IMR-90 (cell line): Measurements from ENCODE around the gene CADM4. TPM values are rescaled to one million over a fixed set of nuclear protein-coding genes. Genes with fewer than 3 reads are reported as not detected.
A peak's percentile ranks its signal among the peaks of the same experiment; 100 is the strongest.

Experiments
- ATAC-seq: fragments of 200-7000 bp; cut with Tn5 transposase; 2 replicates; pipeline ENCODE4 v1.9.1; 2020; ENCODE audit warnings: low read depth, mild to moderate bottlenecking, moderate library complexity
- BruUV-seq: library from RNA; stranded (reverse); fragments of 400-500 nt; replicated peaks from 2 replicates; lab custom pipeline; 2021; lab: Mats Ljungman, UMichigan
- CTCF ChIA-PET: fragments of 300-600 bp; formaldehyde crosslinking; extraction: SDS; loops from one replicate; lab custom pipeline; 2021; ENCODE audit warnings: antibody characterized with exemption; lab: Yijun Ruan, JAX
- POLR2A ChIA-PET: fragments of 300-600 bp; sonication (Branson Sonifier 250); formaldehyde crosslinking; loops from one replicate; lab custom pipeline; 2022; ENCODE audit warnings: antibody characterized with exemption; ENCODE audit not compliant: unreplicated experiment; lab: Charles Lee
- DNase-seq: peaks from one replicate; pipeline ENCODE4 v3.0.0; 2013
- H2AFZ ChIP-seq: replicated peaks from 2 replicates; pipeline ENCODE3; 2013; ENCODE audit warnings: low read length, mild to moderate bottlenecking; ENCODE audit not compliant: poor library complexity
- H2AK5ac ChIP-seq: 2 replicates; pipeline ENCODE4 v1.6.1; 2013; ENCODE audit warnings: low read depth, low read length, inconsistent platforms
- H2AK9ac ChIP-seq: replicated peaks from 2 replicates; pipeline ENCODE3; 2013; ENCODE audit warnings: mild to moderate bottlenecking, low read depth, low read length, moderate library complexity; ENCODE audit not compliant: poor library complexity
- H2BK120ac ChIP-seq: 2 replicates; pipeline ENCODE4 v1.6.1; 2013; ENCODE audit warnings: low read depth, low read length, inconsistent platforms
- H2BK15ac ChIP-seq: 3 replicates; pipeline ENCODE4 v1.6.1; 2013; ENCODE audit warnings: low read depth, low read length, inconsistent platforms
- H2BK20ac ChIP-seq: 2 replicates; pipeline ENCODE4 v1.6.1; 2013; ENCODE audit warnings: low read depth, mild to moderate bottlenecking, inconsistent platforms, low read length, moderate library complexity
- H2BK5ac ChIP-seq: 2 replicates; pipeline ENCODE4 v1.6.1; 2013; ENCODE audit warnings: mild to moderate bottlenecking, low read depth, low read length, inconsistent platforms; ENCODE audit not compliant: poor library complexity, severe bottlenecking
- H3K14ac ChIP-seq: replicated peaks from 2 replicates; pipeline ENCODE4 v1.6.1; 2013; ENCODE audit warnings: low read depth, low read length, inconsistent platforms
- H3K18ac ChIP-seq: 2 replicates; pipeline ENCODE4 v1.6.1; 2013; ENCODE audit warnings: low read depth, low read length, control low read depth
- H3K23ac ChIP-seq: 2 replicates; pipeline ENCODE4 v1.6.1; 2013; ENCODE audit warnings: low read depth, low read length, inconsistent platforms
- H3K27ac ChIP-seq: 2 replicates; pipeline ENCODE4 v1.5.1; 2013; ENCODE audit warnings: mild to moderate bottlenecking, control low read depth, low read length; ENCODE audit not compliant: insufficient read depth
- H3K27me3 ChIP-seq: 2 replicates; pipeline ENCODE4 v1.6.1; 2013; ENCODE audit warnings: low read length; ENCODE audit not compliant: control insufficient read depth, insufficient read depth
- H3K36me3 ChIP-seq: 2 replicates; pipeline ENCODE4 v1.6.1; 2013; ENCODE audit warnings: low read length, mixed read lengths; ENCODE audit not compliant: control insufficient read depth, insufficient read depth
- H3K4ac ChIP-seq: 2 replicates; pipeline ENCODE4 v1.6.1; 2013; ENCODE audit warnings: low read depth, low read length, inconsistent platforms
- H3K4me1 ChIP-seq: 2 replicates; pipeline ENCODE4 v1.6.1; 2013; ENCODE audit warnings: low read length, mixed read lengths; ENCODE audit not compliant: control insufficient read depth, insufficient read depth
- H3K4me2 ChIP-seq: 2 replicates; pipeline ENCODE4 v1.6.1; 2013; ENCODE audit warnings: low read depth, mild to moderate bottlenecking, control low read depth, low read length, moderate library complexity
- H3K4me3 ChIP-seq: 2 replicates; pipeline ENCODE4 v1.5.1; 2013; ENCODE audit warnings: low read depth, mild to moderate bottlenecking, control low read depth, low read length, moderate library complexity; ENCODE audit not compliant: insufficient read depth
- H3K56ac ChIP-seq: 2 replicates; pipeline ENCODE4 v1.6.1; 2013; ENCODE audit warnings: low read length, inconsistent platforms; ENCODE audit not compliant: insufficient read depth; ENCODE audit errors: extremely low read depth
- H3K79me1 ChIP-seq, 2 experiments: 2 replicates each; pipeline ENCODE4 v1.6.1; 2013; ENCODE audit warnings: low read length in 2 of 2, inconsistent platforms in 1 of 2, low read depth in 1 of 2
- H3K9ac ChIP-seq: 2 replicates; pipeline ENCODE4 v1.6.1; 2013; ENCODE audit warnings: low read depth, low read length, control low read depth
- H3K9me1 ChIP-seq: 2 replicates; pipeline ENCODE4 v1.6.1; 2013; ENCODE audit warnings: low read length, inconsistent platforms; ENCODE audit not compliant: insufficient read depth
- H3K9me3 ChIP-seq: 2 replicates; pipeline ENCODE4 v1.6.1; 2013; ENCODE audit warnings: low read length; ENCODE audit not compliant: control insufficient read depth, insufficient read depth
- H4K20me1 ChIP-seq: 2 replicates; pipeline ENCODE4 v1.6.1; 2013; ENCODE audit warnings: low read length, inconsistent platforms; ENCODE audit not compliant: insufficient read depth
- H4K5ac ChIP-seq: 2 replicates; pipeline ENCODE4 v1.6.1; 2013; ENCODE audit warnings: mild to moderate bottlenecking, low read depth, low read length, control low read depth
- H4K8ac ChIP-seq, 2 experiments: 2 replicates each; pipeline ENCODE4 v1.6.1; 2013; ENCODE audit warnings: low read depth in 2 of 2, low read length in 2 of 2, control low read depth in 1 of 2, inconsistent platforms in 1 of 2
- H4K91ac ChIP-seq: 2 replicates; pipeline ENCODE4 v1.6.1; 2013; ENCODE audit warnings: low read depth, low read length, inconsistent platforms; ENCODE audit not compliant: insufficient read depth
- BHLHE40 ChIP-seq: fragments of 150-350 bp; IDR thresholded peaks from 2 replicates; pipeline ENCODE4 v1.6.1; 2016; ENCODE audit warnings: mild to moderate bottlenecking, low read depth, low read length
- CEBPB ChIP-seq: IDR thresholded peaks from 2 replicates; pipeline ENCODE4 v1.6.1; 2012; ENCODE audit warnings: low read depth, low read length, improper control_type of control experiment
- CHD1 ChIP-seq: IDR thresholded peaks from 2 replicates; pipeline ENCODE4 v1.6.1; 2012; ENCODE audit warnings: low read depth, low read length, improper control_type of control experiment
- FOS ChIP-seq: fragments of 150-350 bp; IDR thresholded peaks from 2 replicates; pipeline ENCODE4 v1.6.1; 2016; ENCODE audit warnings: low read depth, low read length
- MAFK ChIP-seq: IDR thresholded peaks from 2 replicates; pipeline ENCODE4 v1.6.1; 2012; ENCODE audit warnings: low read depth, low read length, improper control_type of control experiment
- MAZ ChIP-seq: IDR thresholded peaks from 2 replicates; pipeline ENCODE4 v1.6.1; 2012; ENCODE audit warnings: low read depth, mild to moderate bottlenecking, low read length, improper control_type of control experiment, moderate library complexity, borderline replicate concordance
- MXI1 ChIP-seq: IDR thresholded peaks from 2 replicates; pipeline ENCODE4 v1.6.1; 2012; ENCODE audit warnings: low read depth, mild to moderate bottlenecking, low read length, moderate library complexity, borderline replicate concordance
- NFE2L2 ChIP-seq: fragments of 150-350 bp; IDR thresholded peaks from 2 replicates; pipeline ENCODE4 v1.6.1; 2016; ENCODE audit warnings: low read depth, mild to moderate bottlenecking, low read length
- POLR2A ChIP-seq: IDR thresholded peaks from 2 replicates; pipeline ENCODE4 v1.6.1; 2012; ENCODE audit warnings: mild to moderate bottlenecking, low read depth, low read length
- RAD21 ChIP-seq: IDR thresholded peaks from 2 replicates; pipeline ENCODE4 v1.6.1; 2012; ENCODE audit warnings: low read length, improper control_type of control experiment
- RCOR1 ChIP-seq: IDR thresholded peaks from 2 replicates; pipeline ENCODE4 v1.6.1; 2012; ENCODE audit warnings: mild to moderate bottlenecking, low read length, improper control_type of control experiment; ENCODE audit not compliant: insufficient replicate concordance
- RFX5 ChIP-seq: IDR thresholded peaks from 2 replicates; pipeline ENCODE4 v1.8.0; 2012; ENCODE audit warnings: low read depth, mild to moderate bottlenecking, low read length, moderate library complexity
- SMC3 ChIP-seq: fragments of 150-350 bp; IDR thresholded peaks from 2 replicates; pipeline ENCODE4 v1.6.1; 2016; ENCODE audit warnings: low read depth, mild to moderate bottlenecking, antibody characterized with exemption, low read length, moderate library complexity
- USF2 ChIP-seq: fragments of 150-350 bp; IDR thresholded peaks from 2 replicates; pipeline ENCODE4 v1.6.1; 2017; ENCODE audit warnings: mild to moderate bottlenecking, antibody characterized with exemption, low read length, low read depth
- WGBS, 2 experiments: methylation state at CpG; one replicate each; pipeline versions ENCODE4 v1.1.5 to v1.1.7; 2013; ENCODE audit warnings: missing lambda C conversion rate in 2 of 2; ENCODE audit not compliant: insufficient read length in 1 of 2; ENCODE audit errors: extremely low coverage in 2 of 2; 5-methylcytosine and 5-hydroxymethylcytosine counted together
- dilution Hi-C: fragments of 300-500 bp; cut with HindIII; formaldehyde crosslinking; loops from one replicate; pipeline ENCODE4 v1.14.3; 2018; ENCODE audit warnings: low sequenced_read_pairs; ENCODE audit not compliant: unreplicated experiment
- in situ Hi-C: fragments of 300-500 bp; cut with MboI; formaldehyde crosslinking; loops from 3 replicates; pipeline ENCODE4 v1.14.3; 2019; ENCODE audit warnings: low sequenced_read_pairs, inconsistent platforms, mixed read lengths
- intact Hi-C: fragments of 100-400 bp; cut with micrococcal nuclease; formaldehyde crosslinking; loops from 2 replicates; pipeline ENCODE4 v1.10.0; 2022
- polyA plus RNA-seq, 3 experiments: library from polyadenylated mRNA; depleted of rRNA; stranded (reverse); fragments of >200 nt; gene quantifications; 2 replicates each; pipeline ENCODE4 v1.2.3, GENCODE V29; 2012; ENCODE audit warnings: low replicate concordance in 1 of 3
- total RNA-seq: library from RNA; depleted of rRNA; stranded (reverse); fragments of >200 nt; gene quantifications from 2 replicates; pipeline ENCODE4 v1.2.3, GENCODE V29; 2012
- TF ChIP-seq, protein P1 (sequence below): conservative IDR thresholded peaks from 2 replicates; pipeline ENCODE4 v1.5.1; 2012; ENCODE audit warnings: mild to moderate bottlenecking, low read depth, low read length, improper control_type of control experiment

Gene CADM4
- total and polyA plus RNA-seq, 2 of the 4 experiments (the other 2 are of a cell fraction): 2.0 to 4.9 TPM

- no TSS peak for BruUV-seq
- H3K4ac ChIP-seq: no peak overlapping the region
- 83% methylated on average over 1 of the region's 5 CpGs; no CpG with 5 or more reads in 1 of the 2 experiments for WGBS, 2 experiments
- no peaks in the 10 kb centered on the region for H3K9me3 ChIP-seq
- H4K5ac ChIP-seq: no peak overlapping the region
- peak overlapping the region; percentile 50 for H2AK9ac ChIP-seq
- no peak overlapping the region for H4K8ac ChIP-seq
- H3K4me3 ChIP-seq: no peak overlapping the region
- no peak overlapping the region for H2AFZ ChIP-seq
- dilution Hi-C loops (no loop called here), in situ Hi-C loops (no loop called here), intact Hi-C loops (no loop called here)
- no peaks in the 10 kb centered on the region for H3K9me1 ChIP-seq
- POLR2A ChIA-PET: no interaction called here
- H4K20me1 ChIP-seq: no peaks in the 10 kb centered on the region
- H3K18ac ChIP-seq: no peak overlapping the region
- no peak for DNase-seq
- no peaks in the 10 kb centered on the region for H3K79me1 ChIP-seq
- CTCF ChIA-PET: no interaction called here
- no peak overlapping the region for H2BK5ac ChIP-seq
- no peak overlapping the region for H4K91ac ChIP-seq
- H3K27me3 ChIP-seq: peaks cover 25% of the 10 kb centered on the region
- TF ChIP-seq MXI1: no peak
- no peak for TF ChIP-seq CHD1
- no peak for TF ChIP-seq SMC3
- no peak for TF ChIP-seq RAD21
- no peak for TF ChIP-seq CEBPB
- TF ChIP-seq NFE2L2: no peak
- TF ChIP-seq RCOR1: no peak
- TF ChIP-seq, protein P1, sequence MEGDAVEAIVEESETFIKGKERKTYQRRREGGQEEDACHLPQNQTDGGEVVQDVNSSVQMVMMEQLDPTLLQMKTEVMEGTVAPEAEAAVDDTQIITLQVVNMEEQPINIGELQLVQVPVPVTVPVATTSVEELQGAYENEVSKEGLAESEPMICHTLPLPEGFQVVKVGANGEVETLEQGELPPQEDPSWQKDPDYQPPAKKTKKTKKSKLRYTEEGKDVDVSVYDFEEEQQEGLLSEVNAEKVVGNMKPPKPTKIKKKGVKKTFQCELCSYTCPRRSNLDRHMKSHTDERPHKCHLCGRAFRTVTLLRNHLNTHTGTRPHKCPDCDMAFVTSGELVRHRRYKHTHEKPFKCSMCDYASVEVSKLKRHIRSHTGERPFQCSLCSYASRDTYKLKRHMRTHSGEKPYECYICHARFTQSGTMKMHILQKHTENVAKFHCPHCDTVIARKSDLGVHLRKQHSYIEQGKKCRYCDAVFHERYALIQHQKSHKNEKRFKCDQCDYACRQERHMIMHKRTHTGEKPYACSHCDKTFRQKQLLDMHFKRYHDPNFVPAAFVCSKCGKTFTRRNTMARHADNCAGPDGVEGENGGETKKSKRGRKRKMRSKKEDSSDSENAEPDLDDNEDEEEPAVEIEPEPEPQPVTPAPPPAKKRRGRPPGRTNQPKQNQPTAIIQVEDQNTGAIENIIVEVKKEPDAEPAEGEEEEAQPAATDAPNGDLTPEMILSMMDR: no peak
- no peak for TF ChIP-seq MAFK
- TF ChIP-seq POLR2A: no peak
- no peak for TF ChIP-seq USF2
- TF ChIP-seq FOS: no peak
- TF ChIP-seq MAZ: no peak
- no peak for TF ChIP-seq BHLHE40
- TF ChIP-seq RFX5: no peak
- no peak overlapping the region for H3K27ac ChIP-seq
- H3K4me1 ChIP-seq: peaks cover 5% of the 10 kb centered on the region; the same call in 1 of the 2 replicates
- H3K23ac ChIP-seq: no peak overlapping the region
- no peak overlapping the region for H3K4me2 ChIP-seq
- ATAC-seq: no peak
- H2BK15ac ChIP-seq: no peak overlapping the region; the same call in 2 of the 3 replicates
- H3K36me3 ChIP-seq: no peaks in the 10 kb centered on the region
- H3K56ac ChIP-seq: no peak overlapping the region
- no peak overlapping the region for H2BK120ac ChIP-seq
- no peak overlapping the region for H2AK5ac ChIP-seq
- H2BK20ac ChIP-seq: no peak overlapping the region
- no peak overlapping the region for H3K9ac ChIP-seq
- no peak overlapping the region for H3K14ac ChIP-seq
Measured at GRCh38 chr19:43634068-43634467, 5.6 kb downstream of the CADM4 start.
